Ectodermal cell (in vitro differentiated cells): ENCODE data around the gene SCYGR2.

Source experiments
- H3K27ac ChIP-seq: 2 replicates; pipeline ENCODE4 v1.7.0; 2013; ENCODE audit warnings: mild to moderate bottlenecking, low read depth, low read length; ENCODE audit not compliant: insufficient read depth, poor library complexity, severe bottlenecking
- H3K27me3 ChIP-seq: 2 replicates; pipeline ENCODE4 v1.7.0; 2013; ENCODE audit warnings: mild to moderate bottlenecking, low read length; ENCODE audit not compliant: insufficient read depth, control insufficient read depth, poor library complexity, severe bottlenecking
- H3K36me3 ChIP-seq: one replicate; pipeline ENCODE4 v1.7.0; 2013; ENCODE audit warnings: low read length; ENCODE audit not compliant: control insufficient read depth, insufficient read depth
- H3K4me1 ChIP-seq: one replicate; pipeline ENCODE4 v1.7.0; 2013; ENCODE audit warnings: low read length; ENCODE audit not compliant: control insufficient read depth, insufficient read depth
- H3K4me3 ChIP-seq: 2 replicates; pipeline ENCODE4 v1.7.0; 2013; ENCODE audit warnings: low read depth, low read length, control low read depth; ENCODE audit not compliant: insufficient read depth
- H3K9me3 ChIP-seq: 2 replicates; pipeline ENCODE4 v1.7.0; 2013; ENCODE audit warnings: mild to moderate bottlenecking, low read length, moderate library complexity; ENCODE audit not compliant: control insufficient read depth
- WGBS, 2 experiments: methylation state at CpG; one replicate each; pipeline ENCODE4 v1.1.7; 2013; ENCODE audit warnings: missing lambda C conversion rate in 2 of 2; 5-methylcytosine and 5-hydroxymethylcytosine counted together

Gene SCYGR2

DNA sequence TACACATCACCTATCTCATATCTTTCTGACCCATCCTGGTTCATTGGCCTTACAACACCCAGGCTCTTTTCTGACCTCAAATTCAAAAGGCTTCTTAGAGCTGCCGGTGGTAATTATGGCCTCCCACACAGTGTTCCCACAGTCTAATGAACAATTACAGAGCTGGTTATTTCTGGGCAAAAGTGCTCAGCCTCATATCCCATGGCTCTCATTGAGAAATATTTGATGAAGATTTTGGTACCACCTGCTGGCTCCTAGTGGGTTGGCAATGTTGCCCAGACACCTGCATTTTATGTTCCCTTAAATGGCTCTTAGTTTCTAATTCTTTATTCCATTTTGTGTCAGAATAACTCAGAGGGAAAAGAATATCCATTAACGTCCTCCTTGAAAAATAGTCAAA, 20.1 kb upstream of the SCYGR2 start:
- WGBS, 2 experiments = 91 to 98% methylated on average over 2 of the region's 2 CpGs
- Histone ChIP-seq H3K4me1 (no peaks in the 10 kb centered on the region), H3K4me3 (no peak overlapping the region)

GRCh38 chr2:227579791-227580190, 18.9 kb upstream of the SCYGR2 start:
- no peaks in the 10 kb centered on the region for H3K36me3 ChIP-seq
- WGBS, 2 experiments = 100% methylated on average over 1 of the region's 1 CpG; no CpG with 5 or more reads in 1 of the 2 experiments
- no peak overlapping the region for H3K4me3 ChIP-seq
- H3K27ac ChIP-seq = no peak overlapping the region
- H3K9me3 ChIP-seq = peaks cover 4% of the 10 kb centered on the region
- H3K27me3 ChIP-seq = no peaks in the 10 kb centered on the region
- H3K4me1 ChIP-seq = no peaks in the 10 kb centered on the region

More for the DNA sequence above, 20.1 kb upstream of the SCYGR2 start:
- peaks cover 4% of the 10 kb centered on the region for H3K9me3 ChIP-seq
- no peaks in the 10 kb centered on the region for H3K36me3 ChIP-seq
- H3K27ac ChIP-seq = no peak overlapping the region
- H3K27me3 ChIP-seq = no peaks in the 10 kb centered on the region

DNA sequence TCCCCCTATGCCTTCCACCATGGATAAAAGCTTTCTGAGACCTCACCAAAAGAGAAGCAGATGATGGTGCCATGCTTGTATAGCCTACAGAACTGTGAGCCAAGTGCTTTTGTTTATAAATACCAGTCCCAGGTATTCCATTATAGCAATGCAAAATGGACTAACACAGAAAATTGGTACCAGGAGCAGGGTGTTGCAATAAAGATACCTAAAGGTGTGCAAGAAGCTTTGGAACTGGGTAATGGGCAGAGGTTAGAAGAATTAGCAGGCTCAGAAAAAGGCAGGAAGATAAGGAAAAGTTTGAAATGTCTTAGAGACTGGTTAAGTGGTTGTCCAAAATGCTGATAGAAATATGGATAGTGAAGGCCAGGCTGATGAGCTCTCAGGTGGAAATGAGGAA, 16.3 kb upstream of the SCYGR2 start:
- H3K36me3 ChIP-seq = no peaks in the 10 kb centered on the region

GRCh38 chr2:227592694-227593387, 5.9 kb upstream of the SCYGR2 start:
- Histone ChIP-seq H3K27me3 (no peaks in the 10 kb centered on the region), H3K9me3 (no peaks in the 10 kb centered on the region), H3K4me3 (no peak overlapping the region), H3K36me3 (no peaks in the 10 kb centered on the region), H3K27ac (no peak overlapping the region), H3K4me1 (no peaks in the 10 kb centered on the region)
- WGBS, 2 experiments = 100% methylated on average over 1 of the region's 1 CpG

More for the DNA sequence above, 16.3 kb upstream of the SCYGR2 start:
- H3K4me1 ChIP-seq = no peaks in the 10 kb centered on the region
- H3K27me3 ChIP-seq = no peaks in the 10 kb centered on the region
- no peak overlapping the region for H3K4me3 ChIP-seq
- H3K27ac ChIP-seq = no peak overlapping the region
- peaks cover 4% of the 10 kb centered on the region for H3K9me3 ChIP-seq

DNA sequence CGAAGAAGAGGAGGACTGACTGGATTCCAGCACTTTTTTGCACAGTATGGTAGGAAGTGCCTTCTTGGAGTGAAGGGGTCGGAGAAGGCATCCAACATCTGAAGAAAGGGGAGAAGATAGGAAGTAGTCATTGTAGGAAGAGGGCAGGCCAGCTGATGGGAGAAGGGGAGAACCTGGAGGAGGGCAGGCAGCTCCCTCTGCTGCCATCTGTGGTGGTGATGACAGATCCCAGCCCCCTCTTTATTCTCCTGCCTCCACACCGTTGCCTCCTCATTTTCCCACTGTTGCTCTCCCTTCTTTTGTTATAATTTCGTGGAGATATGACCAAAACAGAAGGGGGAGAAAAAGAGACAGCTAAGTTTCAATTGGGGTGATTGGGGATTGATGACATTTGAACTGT, 2.9 kb upstream of the SCYGR2 start:
- no peaks in the 10 kb centered on the region for H3K27me3 ChIP-seq
- no peak overlapping the region for H3K27ac ChIP-seq
- H3K4me3 ChIP-seq = no peak overlapping the region
- no peaks in the 10 kb centered on the region for H3K4me1 ChIP-seq
- H3K9me3 ChIP-seq = no peaks in the 10 kb centered on the region
- WGBS, 2 experiments = 57 to 70% methylated on average over 4 of the region's 4 CpGs
- H3K36me3 ChIP-seq = no peaks in the 10 kb centered on the region

- Histone ChIP-seq H3K27ac (no peak overlapping the region), H3K9me3 (no peaks in the 10 kb centered on the region), H3K4me1 (no peaks in the 10 kb centered on the region), H3K4me3 (no peak overlapping the region), H3K27me3 (no peaks in the 10 kb centered on the region), H3K36me3 (no peaks in the 10 kb centered on the region)
Measured at GRCh38 chr2:227597036-227597435, 1.7 kb upstream of the SCYGR2 start.

GRCh38 chr2:227597998-227598397, 695 bp upstream of the SCYGR2 start:
- Histone ChIP-seq H3K9me3 (no peaks in the 10 kb centered on the region), H3K36me3 (no peaks in the 10 kb centered on the region), H3K4me1 (no peaks in the 10 kb centered on the region), H3K27ac (no peak overlapping the region), H3K27me3 (no peaks in the 10 kb centered on the region), H3K4me3 (no peak overlapping the region)
- 68 to 76% methylated on average over 4 of the region's 4 CpGs for WGBS, 2 experiments

DNA sequence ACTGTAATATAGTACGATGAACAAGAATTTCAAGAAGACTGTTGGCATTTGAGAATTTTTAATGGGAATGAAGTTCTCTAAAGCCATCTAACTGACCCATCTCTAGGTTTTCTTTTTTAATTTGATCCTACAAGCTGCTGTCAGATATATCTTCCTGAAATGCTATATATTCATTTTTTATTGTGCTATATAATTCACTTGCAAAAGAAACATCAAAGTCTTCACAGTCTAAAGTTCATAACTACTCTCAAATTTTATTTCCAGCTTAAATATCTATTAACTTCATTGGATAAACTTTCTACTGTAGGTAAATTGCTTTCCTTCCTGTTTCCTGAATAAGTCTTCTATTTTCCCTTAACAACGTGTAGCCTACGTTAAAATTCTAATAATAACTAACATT, 3.7 kb downstream of the SCYGR2 start:
- 100% methylated on average over 3 of the region's 3 CpGs; no CpG with 5 or more reads in 1 of the 2 experiments for WGBS, 2 experiments

DNA sequence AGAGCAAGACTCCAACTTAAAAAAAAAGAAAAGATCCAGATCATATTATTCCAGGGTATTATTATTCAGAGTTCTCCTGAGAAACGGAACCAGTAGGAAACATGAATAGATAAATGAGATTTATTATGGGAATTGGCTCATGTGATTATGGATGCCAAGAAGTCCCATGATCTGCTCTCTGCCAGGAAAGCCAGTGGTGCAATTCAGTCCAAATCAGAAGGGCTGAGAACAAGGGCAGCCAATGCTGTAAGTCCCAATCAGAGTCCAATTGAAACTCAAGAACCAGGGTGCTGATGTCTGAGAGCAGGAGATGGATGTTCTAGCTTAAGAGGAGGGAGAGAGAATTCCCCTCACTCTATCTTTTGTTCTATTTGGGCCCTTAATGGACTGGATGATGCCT, 7.8 kb downstream of the SCYGR2 start:
- Histone ChIP-seq H3K27me3 (no peaks in the 10 kb centered on the region), H3K4me3 (no peak overlapping the region), H3K27ac (no peak overlapping the region), H3K9me3 (no peaks in the 10 kb centered on the region), H3K36me3 (no peaks in the 10 kb centered on the region), H3K4me1 (no peaks in the 10 kb centered on the region)
- 92 to 96% methylated on average over 1 of the region's 1 CpG for WGBS, 2 experiments

More for the DNA sequence above, 3.7 kb downstream of the SCYGR2 start:
- no peak overlapping the region for H3K4me3 ChIP-seq
- no peaks in the 10 kb centered on the region for H3K36me3 ChIP-seq
- H3K27me3 ChIP-seq = no peaks in the 10 kb centered on the region
- no peaks in the 10 kb centered on the region for H3K9me3 ChIP-seq
- no peaks in the 10 kb centered on the region for H3K4me1 ChIP-seq
- H3K27ac ChIP-seq = no peak overlapping the region

DNA sequence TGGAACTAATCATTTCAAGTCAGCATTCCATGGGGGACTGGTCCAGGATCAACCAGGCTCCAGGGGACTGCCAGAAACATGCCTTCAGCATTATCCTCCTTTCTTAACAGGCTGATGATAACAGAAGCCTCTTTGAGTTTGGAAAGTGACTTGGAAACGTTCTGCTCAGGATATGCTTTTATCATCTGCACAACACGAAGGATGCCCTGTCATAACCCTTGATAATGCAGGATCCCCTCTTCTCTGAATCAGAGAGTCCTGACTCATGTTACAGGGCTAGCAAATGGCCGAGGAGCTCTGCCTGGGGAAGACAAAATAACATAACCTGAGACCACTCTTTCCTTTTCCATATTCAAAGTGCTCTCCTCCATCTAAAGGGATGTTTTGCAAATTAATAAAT, 9.2 kb downstream of the SCYGR2 start:
- WGBS, 2 experiments = 66 to 74% methylated on average over 3 of the region's 3 CpGs
- no peaks in the 10 kb centered on the region for H3K9me3 ChIP-seq
- no peaks in the 10 kb centered on the region for H3K36me3 ChIP-seq
- H3K4me1 ChIP-seq = no peaks in the 10 kb centered on the region
- no peak overlapping the region for H3K27ac ChIP-seq
- H3K27me3 ChIP-seq = no peaks in the 10 kb centered on the region
- no peak overlapping the region for H3K4me3 ChIP-seq
